Measurements from ENCODE around the gene DCLK2.
A peak's percentile ranks its signal among the peaks of the same experiment; 100 is the strongest.

Gene DCLK2

GRCh38 chr4:150123087-150123486, 44.8 kb downstream of the DCLK2 start:
- no peak for DNase-seq

DNA sequence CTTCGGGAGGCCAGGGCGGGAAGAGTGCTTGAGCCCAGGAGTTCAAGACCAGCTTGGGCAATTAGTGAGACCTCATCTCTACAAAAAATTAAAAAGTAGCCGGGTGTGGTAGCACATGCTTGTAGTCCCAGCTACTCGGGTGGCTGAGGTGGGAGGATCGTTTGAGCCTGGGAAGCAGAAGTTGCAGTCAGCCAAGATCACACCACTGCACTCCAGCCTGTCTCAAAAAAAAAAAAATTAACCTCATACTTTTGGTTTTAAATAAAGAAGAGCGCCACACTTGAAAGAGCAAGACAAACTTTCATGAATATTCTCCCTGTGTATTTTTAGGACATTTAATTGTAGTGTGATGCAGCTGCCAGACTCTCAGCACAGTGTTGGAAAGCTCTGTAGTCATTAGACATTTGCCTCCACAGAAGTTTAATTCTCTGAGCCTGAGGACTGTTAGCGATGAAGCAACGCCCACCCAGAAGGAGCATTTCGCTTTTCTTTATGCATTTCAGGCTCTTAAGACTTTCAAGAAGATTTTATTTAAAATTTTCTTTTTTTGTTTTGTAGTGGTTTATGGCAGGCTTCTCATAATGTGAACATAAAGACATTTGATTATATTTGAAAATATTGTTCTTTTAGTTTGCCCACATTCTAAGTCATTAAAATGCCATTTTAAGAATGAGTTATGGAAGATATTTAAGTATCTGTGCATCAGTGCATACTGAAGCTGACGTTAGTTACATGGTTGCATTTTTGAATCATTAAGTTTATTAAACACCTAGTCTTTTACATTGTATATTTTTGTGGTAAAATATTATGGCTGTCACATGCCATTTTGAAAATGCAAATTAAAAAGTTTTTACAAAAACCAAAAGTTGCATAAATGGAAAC, 45.8 kb downstream of the DCLK2 start:
- no peak for DNase-seq

- no peak for DNase-seq
Measured at GRCh38 chr4:150126201-150126863, 48.1 kb downstream of the DCLK2 start.

DNA sequence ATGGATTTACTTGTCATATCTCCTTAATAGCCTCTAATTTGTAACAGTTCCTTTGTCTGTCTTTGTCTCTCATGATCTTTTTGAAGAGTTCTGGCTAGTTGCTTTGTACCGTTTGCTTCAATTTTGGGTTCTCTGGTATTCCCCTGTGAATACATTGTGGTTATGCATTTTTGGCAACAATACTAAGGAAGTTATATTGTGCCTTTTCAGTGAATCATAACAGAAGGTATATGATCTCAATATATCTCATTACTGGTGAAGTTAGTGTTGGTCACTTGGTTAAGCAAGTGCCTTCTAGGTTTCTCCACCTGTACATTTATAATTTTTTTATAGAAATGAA, 48.6 kb downstream of the DCLK2 start:
- no peak for DNase-seq

- DNase-seq, result no peak
Measured at GRCh38 chr4:150127757-150128156, 49.5 kb downstream of the DCLK2 start.

DNA sequence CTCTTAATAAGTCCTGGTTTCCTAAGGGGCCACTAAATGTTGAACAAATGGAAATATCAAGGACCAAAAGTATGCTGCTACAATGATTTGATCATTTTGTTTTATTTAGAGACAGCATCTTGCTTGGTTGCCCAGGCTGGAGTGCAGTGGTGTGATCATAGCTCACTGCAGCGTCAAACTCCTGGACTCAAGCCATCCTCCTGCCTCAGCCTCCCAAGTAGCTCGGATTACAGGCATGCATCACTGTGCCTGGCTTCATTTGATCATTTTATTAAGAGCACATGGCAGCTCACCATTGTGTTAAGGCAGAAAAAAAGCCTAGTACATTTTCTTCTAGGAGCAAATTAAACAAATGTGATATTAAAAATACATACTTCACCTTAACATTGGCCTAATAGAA, 52.7 kb downstream of the DCLK2 start:
- DNase-seq, result no peak

DNA sequence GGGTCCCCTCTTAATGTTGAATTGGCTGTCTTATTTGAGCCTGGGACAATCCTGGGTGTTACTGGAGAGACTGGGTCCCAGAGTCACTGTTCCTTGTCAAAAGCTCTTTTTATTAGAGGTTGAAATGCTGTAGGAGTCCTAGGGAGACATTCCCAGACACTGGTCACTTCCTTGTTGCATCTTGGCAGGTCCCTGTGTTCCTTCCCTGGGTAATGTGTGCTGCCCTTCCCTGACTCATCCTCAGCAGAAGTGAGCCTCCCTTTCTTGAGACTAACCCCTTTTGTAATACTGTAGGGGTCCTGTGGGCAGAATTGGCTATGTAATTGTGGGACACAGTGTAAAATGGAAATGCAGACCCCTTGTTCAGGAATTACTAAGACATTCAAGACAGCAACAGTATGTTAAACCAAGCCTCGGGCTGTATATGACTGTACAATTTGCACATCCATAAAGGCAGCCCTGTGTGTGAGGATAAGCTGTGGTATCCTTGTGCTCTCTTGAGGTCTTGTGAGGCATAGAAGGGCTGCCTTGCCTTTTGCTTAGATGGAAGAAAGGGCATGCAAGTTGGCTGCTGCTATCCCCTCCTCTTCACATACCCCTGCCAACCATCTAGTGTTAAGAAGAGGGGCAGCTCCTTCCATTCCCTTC, 53.5 kb downstream of the DCLK2 start:
- DNase-seq, result no peak

DNA sequence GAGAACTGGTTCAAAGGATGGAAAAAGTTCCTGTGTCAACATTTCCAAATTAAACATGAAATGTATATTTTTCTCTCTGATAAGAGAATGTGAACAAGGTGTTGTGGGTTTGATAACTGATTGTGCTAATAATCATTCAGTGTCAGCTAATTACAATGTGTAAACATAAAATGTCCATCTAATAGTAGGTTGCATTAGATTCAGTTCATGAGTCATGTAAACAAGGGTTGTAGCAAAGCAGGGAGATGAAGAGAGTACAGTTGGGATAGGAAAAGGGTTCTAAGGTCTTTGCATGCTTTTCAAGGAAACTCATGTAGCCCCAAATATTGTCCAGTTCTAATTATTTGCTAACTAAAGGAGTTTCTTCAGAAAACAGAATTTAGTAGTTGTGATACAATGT, 55.4 kb downstream of the DCLK2 start:
- DNase-seq, result no peak

GRCh38 chr4:150135134-150135772, 57.0 kb downstream of the DCLK2 start:
- no peak for DNase-seq

- no peak for DNase-seq
Measured at GRCh38 chr4:150136036-150136435, 57.8 kb downstream of the DCLK2 start.

GRCh38 chr4:150136481-150136880, 58.2 kb downstream of the DCLK2 start:
- no peak for DNase-seq

DNA sequence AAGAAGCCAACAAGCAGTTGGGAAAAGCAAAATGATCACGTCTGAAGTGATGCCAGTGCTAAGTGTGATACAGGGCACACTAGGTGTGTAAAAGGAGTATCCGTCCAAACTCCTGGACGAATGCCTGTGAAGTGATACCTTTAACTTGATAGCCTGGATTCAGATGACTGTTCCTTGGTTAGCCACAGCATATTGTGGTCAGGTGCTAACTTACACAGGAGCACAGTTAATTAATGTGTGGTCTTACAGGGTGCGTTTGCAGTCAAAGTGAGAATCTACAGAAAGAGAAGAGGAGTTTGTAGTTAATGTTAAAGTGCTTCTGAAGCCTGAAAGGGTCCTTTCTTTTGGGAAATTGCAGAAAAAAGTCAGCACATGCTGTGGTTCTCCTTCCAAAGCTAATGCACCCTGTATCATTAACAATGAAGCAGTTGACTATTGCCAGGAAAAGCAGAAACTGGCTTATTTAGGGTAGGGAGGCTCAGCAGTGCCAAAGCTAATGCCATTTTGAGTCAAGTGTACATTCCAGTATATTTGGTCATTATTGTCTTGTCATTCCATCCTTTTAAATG, 61.1 kb downstream of the DCLK2 start:
- DNase-seq, result no peak

DNA sequence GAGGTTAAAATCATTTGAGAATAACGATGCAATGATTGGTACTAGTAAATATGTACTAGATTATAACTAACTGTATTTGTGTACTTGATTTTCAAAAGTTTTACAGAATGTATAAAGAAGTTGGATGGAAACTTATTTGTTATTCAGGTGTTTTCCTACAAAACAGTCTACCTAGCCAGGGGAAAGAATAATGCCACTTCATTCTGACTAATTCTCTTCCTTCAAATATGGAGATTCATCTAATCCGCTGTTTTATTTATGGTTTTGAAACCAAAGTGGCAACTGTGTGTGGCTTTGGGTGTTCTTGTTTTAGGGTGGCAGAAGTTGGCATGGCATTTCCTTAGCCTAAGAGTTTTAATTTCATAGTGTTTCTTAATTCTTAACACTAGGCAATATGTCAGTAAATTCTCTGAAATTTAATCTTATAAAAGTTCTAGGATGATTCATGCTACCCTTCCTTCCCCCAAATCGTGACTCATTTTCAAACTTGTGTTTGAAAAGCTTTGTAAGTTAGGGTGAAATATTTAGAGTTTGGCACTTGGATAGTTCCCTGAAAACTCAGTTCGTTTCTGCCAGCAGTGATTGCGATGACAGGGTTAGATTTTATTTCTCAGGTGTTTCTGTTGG, 62.6 kb downstream of the DCLK2 start:
- DNase-seq, result no peak

DNA sequence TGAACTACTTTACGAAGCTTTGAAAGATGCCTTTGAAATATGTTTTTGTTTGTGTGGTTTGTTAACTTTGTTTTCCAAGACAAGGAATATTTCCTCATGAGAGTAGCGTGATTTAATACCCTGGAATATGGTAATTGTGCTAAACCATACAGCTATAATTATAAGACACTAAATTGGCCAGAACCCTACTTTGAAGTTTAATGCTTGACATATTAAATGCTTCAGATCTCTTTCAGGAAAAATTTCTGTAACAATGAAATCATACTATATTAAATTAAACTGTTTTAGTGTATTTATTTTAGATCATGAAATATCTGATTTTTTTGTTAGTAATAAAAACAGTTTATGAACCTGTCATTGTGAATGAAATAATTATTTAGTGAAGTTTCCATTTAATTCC, 63.5 kb downstream of the DCLK2 start:
- DNase-seq, result no peak

GRCh38 chr4:150142831-150143230, 64.6 kb downstream of the DCLK2 start:
- DNase-seq, result no peak

DNA sequence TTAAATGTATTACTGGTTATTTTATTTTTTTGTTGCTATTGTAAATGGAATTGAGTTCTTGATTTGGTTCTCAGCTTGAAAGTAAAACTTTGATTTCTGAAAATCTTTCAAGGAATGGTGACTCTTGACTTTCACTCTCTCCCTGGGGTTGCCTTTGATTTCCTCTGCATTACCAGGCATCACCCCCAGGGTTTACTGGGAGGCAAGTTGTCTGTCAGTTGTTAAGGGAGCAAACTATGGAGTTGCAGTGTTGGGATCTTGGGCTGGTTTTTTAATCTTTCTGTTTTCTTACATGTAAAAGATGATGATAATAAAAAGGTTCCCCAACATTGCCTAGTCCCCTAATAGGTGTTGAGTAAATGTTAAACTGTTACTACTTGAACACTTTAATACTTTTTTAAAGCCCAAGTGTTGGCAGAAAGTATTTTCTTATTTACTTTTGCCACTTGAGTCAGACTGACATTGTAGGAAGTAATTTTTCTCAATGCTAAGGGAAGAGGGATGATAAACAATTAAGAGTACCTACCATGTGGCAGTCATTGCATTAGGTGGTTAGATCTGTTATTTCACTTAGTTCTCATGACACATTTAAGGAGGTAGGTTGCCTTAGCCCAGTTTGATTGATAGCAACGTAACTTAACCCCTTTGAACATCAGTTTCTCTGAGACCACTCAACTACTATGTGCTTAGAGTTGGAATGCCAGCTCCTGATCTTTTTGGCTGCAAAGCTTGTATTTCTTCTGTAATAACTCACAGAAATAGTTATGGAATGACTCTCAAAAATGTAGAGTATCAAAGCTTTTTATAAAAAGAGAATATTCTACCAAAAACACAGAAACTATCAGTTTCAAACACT, 67.1 kb downstream of the DCLK2 start:
- no peak for DNase-seq

- no peak for DNase-seq
Measured at GRCh38 chr4:150145946-150146340, 67.7 kb downstream of the DCLK2 start.

- DNase-seq, result peak; percentile 56
Measured at GRCh38 chr4:150149381-150149780, 71.1 kb downstream of the DCLK2 start.

GRCh38 chr4:150150629-150151062, 72.4 kb downstream of the DCLK2 start:
- peak; percentile 72 for DNase-seq

DNA sequence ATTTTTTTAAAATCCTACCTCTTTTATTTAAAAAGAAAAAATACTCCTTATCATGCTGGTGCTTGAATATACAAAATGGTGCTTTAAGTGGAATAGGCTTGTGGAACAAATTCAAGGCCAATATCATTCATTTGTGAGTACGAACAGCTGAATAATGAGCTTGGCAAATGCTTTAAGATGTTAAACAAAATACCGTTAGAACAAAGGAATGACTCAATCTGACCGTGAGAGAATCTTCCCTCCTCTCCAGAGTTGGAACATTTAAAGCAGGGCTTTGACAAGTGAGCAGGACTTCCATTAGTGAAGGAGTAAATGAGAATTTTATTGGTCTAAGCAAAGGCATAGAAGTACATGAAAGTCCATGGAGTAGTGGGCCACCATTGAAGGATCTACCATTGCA, 74.5 kb downstream of the DCLK2 start:
- no peak for DNase-seq

- no peak for DNase-seq
Measured at GRCh38 chr4:150155391-150155790, 77.1 kb downstream of the DCLK2 start.

DNA sequence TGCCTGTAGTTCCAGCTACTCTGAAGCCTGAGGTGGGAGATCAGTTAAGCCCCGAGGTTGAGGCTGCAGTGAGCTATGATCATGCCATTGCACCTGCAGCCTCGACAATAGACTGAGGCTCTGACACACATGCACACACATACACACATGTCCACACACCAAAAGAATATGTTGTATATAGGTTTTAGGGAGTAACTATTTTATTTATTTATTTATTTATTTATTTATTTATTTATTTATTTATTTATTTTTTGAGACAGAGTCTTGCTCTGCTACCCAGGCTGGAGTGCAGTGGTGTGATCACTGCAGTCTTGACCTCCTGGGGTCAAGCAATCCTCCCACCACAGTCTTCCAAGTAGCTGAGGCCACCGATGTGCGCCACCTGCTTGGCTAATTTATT, 78.3 kb downstream of the DCLK2 start:
- DNase-seq, result no peak
